NCI-H1930 (cell line): Measurements from ENCODE around the gene DPF3.

Experiments used
- DNase-seq, 2 experiments: peaks; one replicate each; lab custom pipeline; 2025; lab: John Stamatoyannopoulos, UW

DPF3 gene

DNA sequence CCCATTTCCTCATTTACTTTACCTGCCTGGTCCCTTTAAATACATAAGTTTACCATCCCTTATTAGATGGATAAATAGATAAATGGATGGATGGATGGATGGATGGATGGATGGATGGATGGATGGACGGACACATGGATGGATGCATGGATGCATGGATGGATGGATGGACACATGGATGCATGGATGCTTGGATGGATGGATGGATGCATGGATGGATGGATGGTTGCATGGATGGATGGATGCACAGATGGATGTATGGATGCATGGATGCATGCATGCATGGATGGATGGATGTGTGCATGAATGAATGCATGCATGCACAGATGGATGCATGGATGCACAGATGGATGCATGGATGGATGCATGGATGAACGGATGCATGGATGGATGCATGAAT, 93.6 kb downstream of the DPF3 start:
- DNase-seq: no peak

DNA sequence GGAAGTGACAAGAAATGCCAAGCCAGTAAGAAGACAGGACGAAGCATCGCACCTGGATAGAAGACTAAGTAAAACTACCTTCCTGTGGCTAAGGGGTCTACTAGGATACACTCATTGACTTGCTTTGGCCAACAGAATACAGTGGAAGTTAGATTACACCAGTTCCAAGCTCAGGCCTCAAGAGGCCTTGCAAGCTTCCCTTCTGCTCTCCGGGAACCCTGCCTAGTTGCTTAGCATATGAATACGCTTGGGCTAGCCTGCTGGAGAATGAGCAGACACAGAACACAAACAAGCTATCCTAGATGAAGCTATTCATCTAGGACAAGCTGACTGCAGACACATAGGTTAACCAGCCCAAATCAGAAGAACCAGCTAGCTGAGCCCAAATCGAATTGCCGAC, 97.0 kb downstream of the DPF3 start:
- DNase-seq: no peak

DNA sequence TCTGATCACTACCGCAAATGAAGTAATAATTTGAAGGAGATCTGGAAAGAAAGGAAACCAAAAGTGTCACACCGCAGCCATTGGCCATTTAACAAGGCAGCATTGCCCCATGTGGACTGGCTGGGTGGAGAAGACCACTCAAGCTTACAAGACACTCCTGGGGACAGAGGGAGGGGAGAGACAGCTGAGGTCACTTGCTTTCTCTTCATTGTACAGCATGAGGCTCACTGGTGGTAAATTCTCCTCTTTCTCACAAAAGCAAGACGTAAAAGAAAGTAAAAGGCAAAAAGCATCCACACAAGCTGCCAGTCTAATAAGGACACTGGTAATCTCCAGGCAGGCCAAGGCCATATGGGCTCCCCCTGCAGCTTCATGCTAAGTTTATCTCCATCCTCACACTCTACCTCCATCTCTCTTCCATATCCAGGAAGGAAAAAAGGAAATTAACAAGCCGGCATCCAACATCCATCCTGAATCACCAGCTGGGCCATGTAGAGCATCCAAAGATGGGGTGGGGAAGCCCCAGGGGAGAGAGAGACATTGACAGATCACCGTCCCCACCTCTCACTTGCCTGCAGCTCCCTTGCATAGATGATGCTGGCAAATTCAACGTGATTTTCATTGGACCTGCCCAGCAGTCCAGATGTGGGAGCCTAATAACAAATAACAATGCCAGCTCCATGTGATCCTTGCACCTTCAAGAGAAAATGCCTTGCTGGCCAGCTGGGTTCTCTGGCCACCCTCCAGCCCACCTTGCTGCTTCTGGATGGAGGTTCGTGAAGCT, 100.6 kb downstream of the DPF3 start:
- no peak for DNase-seq

DNA sequence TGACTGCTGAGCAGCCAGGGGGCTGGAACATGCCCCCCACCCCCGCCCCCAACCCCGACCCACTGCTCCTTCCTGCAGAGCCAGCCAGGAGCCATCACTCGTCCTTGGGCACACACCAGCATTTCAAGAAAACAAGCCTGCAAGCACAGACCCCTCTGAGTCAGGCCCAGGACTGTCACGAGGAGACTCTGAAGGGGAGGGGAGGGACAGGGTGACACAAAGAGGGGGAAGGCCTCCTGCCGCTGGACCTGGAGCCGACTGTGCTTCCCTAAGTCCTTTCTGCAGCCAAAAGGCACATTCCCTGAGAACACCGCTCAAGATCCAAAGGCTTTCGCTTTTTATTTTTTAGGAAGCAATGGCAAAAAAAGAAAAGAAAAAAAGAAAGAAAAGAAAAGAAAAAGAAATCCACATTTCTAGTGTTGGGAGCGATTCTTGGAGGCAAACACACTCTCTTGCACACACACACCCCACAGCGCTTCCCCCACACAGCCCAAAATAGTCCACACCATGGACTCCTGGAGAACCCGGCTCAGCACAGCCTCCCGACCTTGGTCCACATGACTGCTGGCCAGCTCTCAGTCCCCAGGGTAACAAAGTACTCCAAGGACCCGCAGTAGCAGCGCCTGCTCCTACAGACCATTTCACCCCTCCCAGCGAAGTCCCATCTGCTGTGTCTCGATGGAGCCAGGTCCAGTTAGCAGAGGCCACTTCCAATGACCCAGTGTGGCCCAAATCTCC, 101.7 kb downstream of the DPF3 start:
- no peak for DNase-seq

DNA sequence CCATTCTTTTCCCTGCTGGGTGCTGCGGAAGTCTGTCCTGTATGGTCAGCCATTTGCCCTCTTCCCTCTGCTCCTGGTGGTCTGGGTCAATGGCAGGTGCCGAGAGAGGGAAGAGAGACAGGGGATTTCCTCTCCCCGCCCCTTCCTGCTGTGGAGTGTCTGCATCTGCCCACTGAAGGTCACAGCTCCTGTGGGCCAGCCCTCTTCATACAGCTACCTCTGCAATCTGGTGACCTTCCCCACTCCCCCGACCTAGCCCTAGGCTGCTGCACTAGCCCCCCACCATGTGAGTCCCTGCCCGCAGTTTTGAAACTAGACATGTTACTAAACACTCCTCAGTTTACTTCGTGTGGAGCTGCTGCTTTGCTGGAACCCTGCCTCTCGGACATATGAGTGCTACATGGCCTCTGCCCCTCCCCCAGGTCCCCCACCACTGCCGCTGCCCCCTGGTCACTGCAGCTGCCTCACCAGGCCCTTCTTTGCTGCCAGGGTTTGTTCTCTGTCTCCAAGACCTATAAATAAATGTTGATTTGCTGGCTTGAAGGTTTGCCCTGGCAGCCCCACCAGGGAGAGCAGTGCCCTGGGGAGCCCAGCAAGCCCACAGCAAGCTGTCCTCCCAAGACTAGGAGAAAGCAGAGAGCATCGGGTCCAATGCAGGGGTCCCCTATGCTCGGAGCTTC, 102.9 kb downstream of the DPF3 start:
- no peak for DNase-seq

DNA sequence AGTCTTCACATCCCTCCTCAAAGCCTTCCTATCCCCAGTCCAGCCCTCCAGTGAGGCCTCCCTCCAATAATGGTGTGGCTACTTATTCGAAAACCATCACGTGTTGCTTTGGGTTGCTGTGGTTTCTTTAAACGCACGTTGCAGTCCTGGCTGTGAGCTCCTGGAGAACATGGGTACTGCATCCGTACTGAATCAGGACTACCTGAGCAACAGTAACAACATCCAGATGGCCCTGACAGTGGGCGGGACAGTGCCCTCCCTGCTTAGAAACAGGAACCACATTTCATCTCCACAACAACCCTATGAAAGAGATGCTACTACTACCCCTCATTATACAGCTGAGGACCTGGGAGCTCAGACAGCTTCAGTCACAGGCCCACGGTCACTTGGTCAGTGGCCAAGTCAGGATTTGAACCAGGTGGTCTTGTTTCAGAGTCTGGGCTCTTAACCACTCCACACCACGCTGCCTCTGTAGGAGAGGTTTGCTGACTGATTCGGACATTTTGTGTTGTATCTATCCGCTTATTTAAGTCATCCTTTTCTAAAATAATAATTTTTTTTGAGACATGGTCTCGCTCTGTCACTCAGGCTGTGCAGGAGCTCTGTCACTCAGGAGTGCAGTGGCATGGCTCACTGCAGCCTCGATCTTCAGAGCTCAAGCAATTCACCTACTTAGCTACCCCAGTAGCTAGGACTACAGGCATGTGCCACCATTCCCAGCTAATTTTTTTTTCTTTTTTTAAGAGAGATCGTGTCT, 104.8 kb downstream of the DPF3 start:
- no peak for DNase-seq

DNA sequence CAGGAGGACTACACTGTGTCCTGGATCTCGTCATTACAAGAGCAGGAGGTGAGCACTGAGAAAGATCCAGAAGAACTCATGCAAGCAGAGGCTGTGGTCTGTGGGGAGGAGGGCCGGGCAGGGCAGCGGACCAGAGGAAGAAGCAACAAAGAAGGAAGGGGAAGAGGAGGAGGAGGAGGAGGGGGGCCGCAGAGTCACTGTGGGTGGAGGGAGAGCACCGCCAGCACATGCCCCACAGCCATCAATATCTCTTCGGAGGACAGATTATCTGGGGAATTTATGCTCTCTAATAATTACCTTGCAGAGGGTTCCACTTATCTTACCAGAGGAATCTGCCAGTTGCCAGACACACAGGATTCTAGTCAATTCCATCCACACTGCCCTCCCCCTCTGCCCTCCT, 105.6 kb downstream of the DPF3 start:
- DNase-seq: no peak

DNA sequence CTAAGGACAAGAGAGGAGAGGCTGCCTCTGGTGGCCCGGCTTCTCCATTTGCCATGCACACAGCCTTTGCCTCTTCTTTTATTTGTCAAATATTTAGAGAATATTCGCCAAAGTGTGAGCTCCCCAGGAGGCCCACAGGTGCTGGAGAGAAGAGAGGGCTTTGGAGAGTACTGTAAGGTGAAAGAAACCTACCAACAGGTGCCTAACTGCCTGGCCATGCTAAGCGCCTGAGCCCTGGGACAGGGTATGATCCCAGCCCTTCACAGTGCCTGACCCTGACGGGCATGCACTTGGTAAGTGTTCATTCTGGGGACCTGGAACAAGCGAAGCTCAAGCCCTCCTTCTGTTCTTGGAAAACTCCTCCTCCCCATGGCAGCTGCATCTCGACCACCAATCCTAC, 106.1 kb downstream of the DPF3 start:
- no peak for DNase-seq

DNA sequence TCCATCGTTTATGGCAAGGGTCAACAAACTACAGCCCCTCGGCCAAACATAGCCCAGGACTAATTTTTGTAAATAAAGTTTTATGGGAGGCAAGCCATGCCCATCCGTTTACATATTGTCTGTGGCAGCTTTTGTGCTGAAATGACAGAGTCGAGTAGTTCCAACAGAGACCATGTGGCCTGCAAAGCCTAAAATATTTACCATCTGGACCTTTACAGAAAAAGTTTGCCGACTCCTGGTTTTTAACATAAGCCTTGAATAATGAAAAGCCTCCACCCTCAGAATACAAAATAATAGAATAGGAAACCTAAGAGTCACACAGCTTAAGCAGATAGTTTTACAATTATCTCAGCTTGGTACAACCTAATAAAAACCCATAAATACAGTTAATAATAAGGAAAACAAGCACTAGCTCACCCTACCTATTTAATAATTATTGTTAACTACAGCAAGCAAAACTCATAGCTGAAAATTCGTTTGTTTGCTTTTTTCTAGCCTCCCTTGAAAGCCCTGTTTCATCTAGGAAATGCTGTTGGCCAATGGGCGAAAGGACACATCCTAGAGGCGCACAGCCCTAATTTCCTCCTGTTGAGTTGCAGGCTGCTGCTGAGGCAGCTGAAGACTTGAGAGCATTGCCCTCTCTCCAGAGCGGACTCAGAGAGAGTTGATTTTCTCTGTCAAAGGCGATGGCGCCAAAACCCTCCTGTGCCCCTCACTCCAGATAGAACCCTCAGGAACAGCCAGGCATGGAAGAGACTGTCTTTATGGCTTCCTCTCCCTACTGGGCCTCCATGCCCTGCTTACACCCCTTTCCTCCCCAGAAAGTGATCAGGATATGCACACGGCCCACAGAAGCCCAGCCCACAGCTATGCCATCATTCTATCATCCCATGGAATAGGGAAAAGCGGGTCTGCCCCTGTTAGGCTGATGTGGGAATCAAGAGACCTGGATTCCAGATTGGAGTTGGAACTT, 107.2 kb downstream of the DPF3 start:
- no peak for DNase-seq

DNA sequence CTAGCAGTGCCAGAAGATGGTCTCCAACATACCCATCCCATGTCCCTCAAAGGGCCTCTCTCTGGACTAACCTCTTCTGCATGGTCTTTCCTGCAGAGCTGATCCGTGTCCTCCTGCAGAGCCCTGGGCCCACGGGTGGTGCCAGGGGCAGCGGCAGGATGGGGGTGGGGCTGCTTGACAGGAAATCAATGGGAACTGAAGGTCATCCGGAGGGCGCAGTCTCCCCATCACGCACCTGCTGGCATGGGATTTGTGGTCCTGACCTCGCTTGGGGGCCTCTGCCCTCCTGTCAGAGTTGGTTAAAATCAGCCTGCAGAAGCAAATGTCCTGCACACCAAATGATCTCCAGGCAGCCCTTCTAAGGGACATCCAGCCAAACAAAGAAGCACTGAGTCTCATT, 110.2 kb downstream of the DPF3 start:
- DNase-seq: no peak

DNA sequence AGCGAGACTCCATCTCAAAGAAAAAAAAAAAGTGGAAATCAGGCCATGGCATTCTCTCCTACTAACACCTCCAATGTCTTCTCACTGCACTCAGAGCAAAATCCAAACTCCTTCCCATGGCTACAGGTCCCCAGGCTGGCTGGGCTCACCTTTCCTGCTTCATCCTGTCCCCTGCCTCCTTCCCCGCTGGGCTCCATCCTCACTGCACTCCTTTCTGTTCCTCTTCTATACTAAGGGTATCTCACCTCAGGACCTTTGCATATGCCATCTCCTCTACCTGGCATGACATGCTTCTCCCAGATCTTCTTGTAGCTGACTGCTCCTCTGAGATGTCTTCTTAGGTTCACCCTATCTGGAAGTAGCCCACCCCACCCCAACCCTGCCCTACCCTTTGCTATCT, 111.1 kb downstream of the DPF3 start:
- no peak for DNase-seq

DNA sequence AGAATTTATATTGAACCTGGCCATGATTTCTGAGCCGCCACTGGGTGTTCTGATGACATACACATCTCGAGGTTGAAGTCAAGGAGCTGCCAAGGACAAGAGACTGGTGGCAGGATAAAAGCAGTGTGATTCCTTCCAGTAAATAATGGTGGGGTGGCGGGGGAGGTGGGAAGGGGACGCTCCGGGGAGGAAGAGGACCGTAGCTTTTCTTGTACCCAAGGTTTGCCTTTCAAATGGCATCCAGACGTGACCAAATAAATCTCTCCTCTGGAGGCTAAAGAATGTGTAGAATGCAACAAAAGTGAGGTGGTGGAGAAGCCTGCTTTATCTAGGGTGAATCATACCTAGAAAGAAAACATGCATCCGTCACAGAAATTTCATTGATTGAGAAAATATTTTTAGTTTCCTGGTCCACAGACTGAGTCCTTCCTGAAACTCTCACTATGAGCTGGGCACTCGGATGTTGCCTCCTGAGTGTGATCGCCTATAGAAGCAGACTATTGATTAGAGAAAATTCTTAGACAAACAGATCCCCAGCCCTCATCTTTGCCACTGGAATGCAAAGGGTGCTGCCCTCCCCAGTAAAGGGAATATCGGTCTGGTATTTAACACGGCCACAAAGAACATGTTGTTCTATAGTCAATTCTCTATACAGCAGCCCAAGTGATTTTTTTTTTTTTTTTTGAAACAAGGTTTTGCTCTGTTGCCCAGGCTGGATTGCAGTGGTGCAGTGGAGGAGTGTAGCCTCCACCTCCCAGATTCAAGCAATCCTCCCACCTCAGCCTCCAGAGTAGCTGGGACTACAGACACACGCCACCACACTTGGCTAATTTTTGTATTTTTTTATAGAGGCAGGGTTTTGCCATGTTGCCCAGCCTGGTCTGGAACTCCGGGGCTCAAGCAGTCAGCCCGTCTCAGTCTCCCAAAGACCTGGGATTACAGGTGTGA, 112.1 kb downstream of the DPF3 start:
- DNase-seq: no peak

DNA sequence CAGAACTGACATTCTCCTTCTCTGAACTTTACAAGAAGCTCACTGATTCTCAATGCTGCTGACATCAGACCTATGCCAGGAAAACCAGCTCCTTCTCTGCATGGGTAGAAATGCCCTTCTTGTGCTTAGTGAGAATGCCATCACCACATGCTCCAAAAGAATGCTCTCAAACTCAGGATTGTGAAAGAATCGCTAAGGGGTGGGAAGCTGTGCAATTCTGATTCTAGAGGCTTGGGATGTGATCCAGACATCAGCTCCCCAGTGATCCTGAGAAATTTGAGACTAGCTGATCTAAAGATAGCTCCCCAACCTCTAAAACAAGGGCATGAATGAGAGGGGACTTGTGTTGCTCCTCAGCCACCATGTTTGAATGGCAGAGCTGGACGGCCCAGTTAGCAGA, 113.2 kb downstream of the DPF3 start:
- DNase-seq: no peak

DNA sequence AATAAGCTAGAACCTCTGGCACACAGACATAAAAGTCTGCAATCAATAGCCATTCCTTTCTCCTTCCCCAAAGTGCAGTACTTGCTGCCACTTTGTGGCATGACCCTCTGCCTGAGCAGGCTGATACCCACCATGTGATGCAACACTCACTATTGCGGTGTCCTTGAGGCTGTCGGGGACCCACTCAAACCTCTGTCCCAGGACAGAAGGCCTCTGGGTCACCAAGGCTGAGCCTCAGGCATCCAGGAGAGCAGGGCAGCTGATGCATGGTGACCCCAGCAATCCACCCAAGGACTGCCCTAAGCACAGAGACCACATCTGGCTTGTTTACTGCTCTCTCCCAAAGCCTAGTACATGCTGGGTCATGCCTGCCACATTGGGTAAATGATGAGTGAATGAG, 114.2 kb downstream of the DPF3 start:
- DNase-seq: no peak

DNA sequence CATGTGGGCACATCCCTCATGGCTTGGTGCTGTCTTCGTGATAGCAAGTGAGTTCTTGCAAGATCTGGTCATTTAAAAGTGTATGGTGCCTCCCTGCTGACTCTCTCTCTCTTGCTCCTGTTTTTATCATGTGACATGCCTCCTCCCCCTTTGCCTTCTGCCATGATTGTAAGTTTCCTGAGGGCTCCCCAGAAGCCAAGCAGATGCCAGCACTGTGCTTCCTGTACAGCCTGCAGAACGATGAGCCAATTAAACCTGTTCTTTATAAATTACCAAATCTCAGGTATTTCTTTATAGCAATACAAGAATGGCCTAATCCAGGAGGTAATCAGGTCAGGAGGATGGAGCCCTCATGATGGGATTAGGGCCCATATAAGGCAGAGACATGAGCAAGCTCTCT, 116.3 kb downstream of the DPF3 start:
- no peak for DNase-seq

DNA sequence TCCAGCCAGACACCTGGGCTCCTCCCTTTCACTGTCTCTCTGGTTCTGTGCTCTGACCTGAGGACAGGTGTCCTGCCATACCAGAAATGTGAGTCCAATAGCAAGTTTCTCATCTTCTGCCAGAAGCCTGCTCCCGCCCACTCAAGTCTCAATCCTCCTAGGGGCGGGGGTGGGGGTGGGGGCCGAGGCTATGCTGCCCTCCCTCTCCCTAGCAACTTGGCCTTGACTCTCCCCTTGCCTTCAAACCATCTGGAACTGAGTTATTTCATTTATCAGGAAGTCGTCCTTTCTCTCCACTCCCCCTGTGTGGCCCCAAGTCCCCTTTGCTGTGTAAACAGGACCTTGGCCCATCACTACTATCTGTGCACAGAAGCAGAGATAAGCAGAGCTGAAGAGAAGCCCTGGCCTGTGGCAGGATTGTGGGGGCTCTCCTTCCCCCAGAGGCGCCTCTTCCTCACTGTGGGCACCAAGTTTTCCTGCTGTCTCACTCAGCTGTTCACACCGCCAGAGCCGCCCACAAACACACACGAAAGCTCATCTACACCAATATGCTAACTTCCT, 117.1 kb downstream of the DPF3 start:
- no peak for DNase-seq

DNA sequence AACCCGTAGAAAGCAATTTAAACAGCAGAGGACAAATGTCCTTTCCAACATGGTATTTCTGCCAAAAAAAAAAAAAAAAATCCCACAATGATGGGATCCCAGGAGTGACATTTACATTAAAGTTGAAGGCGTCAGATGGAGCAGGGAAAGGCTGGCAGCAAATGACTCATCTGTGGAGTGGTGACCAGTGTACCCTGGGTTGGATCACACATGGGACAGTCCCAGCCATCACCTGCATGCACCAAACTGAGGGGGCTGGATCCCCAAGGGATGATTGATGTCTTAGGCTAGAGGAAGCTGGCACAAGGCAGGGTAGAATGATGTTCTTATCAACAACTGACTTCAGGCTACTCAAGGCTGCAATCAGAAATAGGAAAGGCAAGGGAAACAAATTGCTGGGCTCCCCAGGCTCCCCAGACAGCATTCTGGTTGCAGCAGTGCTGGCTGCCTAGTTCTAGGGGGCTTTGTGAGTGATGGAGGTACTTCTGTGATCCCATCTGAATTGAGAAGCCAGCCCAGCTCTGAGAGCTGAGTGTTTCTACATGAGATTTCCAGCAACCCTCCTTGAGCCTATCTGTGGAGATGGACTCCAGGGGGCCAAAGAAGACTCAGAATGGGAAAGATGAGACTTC, 117.9 kb downstream of the DPF3 start:
- no peak for DNase-seq

DNA sequence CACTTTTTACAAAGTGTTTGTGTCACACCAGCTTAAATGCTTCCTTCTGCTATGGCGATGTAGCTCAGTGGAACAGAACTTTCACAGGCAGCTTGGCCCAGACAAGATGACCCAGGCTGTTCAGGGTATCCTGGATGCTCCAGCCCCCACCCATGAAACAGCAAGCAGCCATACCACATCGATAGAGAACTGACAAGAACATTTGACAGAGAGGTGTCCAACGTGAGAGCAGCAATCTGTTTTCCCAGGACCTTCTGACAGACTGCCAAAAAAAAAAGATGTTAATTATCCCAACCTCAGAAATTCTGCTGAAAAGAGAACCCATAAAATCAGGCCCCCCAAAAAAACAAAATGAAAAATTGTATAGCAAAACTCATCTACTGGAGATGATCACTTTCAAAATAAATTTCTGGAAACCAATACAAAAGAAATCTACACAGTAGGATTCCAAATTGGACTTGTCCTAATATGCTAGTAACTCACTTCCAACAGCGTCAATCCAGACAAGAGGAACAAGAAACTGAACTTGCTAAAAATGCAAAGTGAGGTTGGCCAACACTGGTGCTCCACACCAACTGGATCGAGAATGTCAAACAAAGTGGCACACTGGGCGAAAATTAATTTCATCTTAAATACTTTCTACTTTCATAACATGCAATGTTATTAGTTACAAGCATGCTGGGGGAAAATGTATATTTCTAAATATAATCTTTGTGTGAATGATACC, 118.8 kb downstream of the DPF3 start:
- no peak for DNase-seq

DNA sequence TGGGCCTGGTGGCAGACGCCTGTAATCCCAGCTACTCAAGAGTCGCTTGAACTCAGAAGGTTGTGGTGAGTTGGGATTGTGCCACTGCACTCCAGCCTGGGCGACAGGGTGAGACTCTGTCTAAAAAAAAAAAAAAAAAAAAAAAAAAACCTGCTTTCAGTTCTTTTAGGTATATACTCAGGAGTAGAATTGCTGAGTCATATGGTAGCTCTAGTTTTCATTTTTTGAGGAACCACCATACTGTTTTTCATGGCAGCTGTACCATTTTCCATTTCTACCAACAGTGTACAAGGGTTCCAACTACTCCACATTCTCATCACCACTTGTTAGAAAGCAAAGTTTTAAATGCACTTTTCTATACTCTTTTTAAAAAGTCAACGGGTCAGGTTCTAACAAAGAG, 119.8 kb downstream of the DPF3 start:
- no peak for DNase-seq
